ENCODE measurements around the gene MVB12B.

Gene MVB12B

GRCh38 chr9:126309427-126310189 is 17.0 kb upstream of the MVB12B start:
- H3K4me3 ChIP-seq (ENCODE audit: low read length): no peak overlapping the region

DNA sequence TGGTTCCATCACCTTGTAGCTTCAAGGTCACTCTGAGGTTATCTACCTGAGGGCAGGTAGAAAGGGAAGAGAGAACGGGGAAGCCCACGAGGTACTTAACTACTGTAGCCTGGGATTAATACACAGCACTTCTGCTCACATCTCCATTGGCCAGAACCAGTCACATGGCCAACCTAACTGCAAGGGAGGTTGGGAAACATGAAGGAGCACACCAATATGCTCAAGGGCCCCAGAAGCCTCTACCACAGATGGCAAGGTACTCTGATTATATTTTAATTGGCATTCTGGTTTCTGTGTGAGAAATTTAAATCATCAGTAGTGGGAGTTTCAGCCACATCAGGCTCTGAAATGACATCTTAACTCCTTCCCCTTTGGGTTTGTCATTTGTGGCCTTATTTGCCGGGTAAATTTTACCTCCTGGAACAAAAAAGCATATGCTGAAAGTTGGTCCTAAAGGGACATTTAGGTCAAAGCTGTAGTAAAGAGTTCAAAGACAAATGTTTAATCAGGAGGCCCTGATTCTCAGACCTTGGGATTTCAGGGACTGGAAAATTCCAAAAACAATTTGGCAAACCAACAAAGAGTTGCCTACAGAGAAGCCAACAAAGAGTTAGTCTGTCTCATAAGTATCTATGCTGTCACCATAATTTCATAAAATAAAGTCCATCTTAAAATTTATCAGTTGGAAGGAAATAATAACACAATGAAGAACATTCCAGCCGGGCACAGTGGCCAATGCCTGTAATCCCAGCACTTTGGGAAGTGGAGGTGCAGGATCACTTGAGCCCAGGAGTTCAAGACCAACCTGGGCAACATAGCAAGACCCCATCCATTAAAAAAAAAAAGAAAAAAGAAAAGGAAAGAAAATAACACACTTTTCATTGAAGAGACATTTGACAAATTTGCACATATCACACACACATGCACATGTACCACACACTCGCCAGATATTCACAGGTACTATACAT is 13.8 kb upstream of the MVB12B start:
- no peaks in the 10 kb centered on the region for H3K36me3 ChIP-seq (replicated peaks; ENCODE audit: low read depth, low read length)
- no peak overlapping the region for H2AFZ ChIP-seq (ENCODE audit: low read depth, low read length)
- H4K20me1 ChIP-seq (ENCODE audit: insufficient read depth, low read length): no peaks in the 10 kb centered on the region
- no peak overlapping the region; the same call in 1 of the 2 replicates for H3K4me2 ChIP-seq (ENCODE audit: low read length)
- H3K4me3 ChIP-seq (ENCODE audit: low read length): no peak overlapping the region
- peaks cover 7% of the 10 kb centered on the region; the same call in 1 of the 2 replicates for H3K4me1 ChIP-seq (ENCODE audit: low read length)
- TF ChIP-seq, protein P1, sequence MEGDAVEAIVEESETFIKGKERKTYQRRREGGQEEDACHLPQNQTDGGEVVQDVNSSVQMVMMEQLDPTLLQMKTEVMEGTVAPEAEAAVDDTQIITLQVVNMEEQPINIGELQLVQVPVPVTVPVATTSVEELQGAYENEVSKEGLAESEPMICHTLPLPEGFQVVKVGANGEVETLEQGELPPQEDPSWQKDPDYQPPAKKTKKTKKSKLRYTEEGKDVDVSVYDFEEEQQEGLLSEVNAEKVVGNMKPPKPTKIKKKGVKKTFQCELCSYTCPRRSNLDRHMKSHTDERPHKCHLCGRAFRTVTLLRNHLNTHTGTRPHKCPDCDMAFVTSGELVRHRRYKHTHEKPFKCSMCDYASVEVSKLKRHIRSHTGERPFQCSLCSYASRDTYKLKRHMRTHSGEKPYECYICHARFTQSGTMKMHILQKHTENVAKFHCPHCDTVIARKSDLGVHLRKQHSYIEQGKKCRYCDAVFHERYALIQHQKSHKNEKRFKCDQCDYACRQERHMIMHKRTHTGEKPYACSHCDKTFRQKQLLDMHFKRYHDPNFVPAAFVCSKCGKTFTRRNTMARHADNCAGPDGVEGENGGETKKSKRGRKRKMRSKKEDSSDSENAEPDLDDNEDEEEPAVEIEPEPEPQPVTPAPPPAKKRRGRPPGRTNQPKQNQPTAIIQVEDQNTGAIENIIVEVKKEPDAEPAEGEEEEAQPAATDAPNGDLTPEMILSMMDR (IDR thresholded peaks at IDR 0.05; ENCODE audit: low read depth, low read length): no peak
- TF ChIP-seq EZH2phosphoT487 (IDR thresholded peaks at IDR 0.05; ENCODE audit: low read depth): no peak
- no peak overlapping the region for H3K9ac ChIP-seq (ENCODE audit: low read length)
- H3K79me2 ChIP-seq (ENCODE audit: low read length): no peaks in the 10 kb centered on the region
- H3K27me3 ChIP-seq (ENCODE audit: low read depth, low read length): peaks cover 25% of the 10 kb centered on the region
- H3K27ac ChIP-seq (ENCODE audit: low read length): no peak overlapping the region
- no peaks in the 10 kb centered on the region for H3K9me3 ChIP-seq (ENCODE audit: insufficient read depth, low read length)

More at GRCh38 chr9:126309427-126310189, 17.0 kb upstream of the MVB12B start:
- Histone ChIP-seq H4K20me1 (ENCODE audit: insufficient read depth, low read length) (no peaks in the 10 kb centered on the region), H3K9me3 (ENCODE audit: insufficient read depth, low read length) (no peaks in the 10 kb centered on the region), H3K36me3 (replicated peaks; ENCODE audit: low read depth, low read length) (no peaks in the 10 kb centered on the region), H3K4me1 (ENCODE audit: low read length) (peaks cover 7% of the 10 kb centered on the region; the same call in 1 of the 2 replicates), H3K27me3 (ENCODE audit: low read depth, low read length) (peaks cover 19% of the 10 kb centered on the region), H3K4me2 (ENCODE audit: low read length) (no peak overlapping the region), H3K9ac (ENCODE audit: low read length) (no peak overlapping the region), H3K27ac (ENCODE audit: low read length) (no peak overlapping the region), H3K79me2 (ENCODE audit: low read length) (no peaks in the 10 kb centered on the region), H2AFZ (ENCODE audit: low read depth, low read length) (no peak overlapping the region)
- no peak for TF ChIP-seq EZH2phosphoT487 (IDR thresholded peaks at IDR 0.05; ENCODE audit: low read depth)
- TF ChIP-seq, protein P1 (IDR thresholded peaks at IDR 0.05; ENCODE audit: low read depth, low read length): no peak

GRCh38 chr9:126316085-126316655 is 10.5 kb upstream of the MVB12B start:
- Histone ChIP-seq H3K4me1 (ENCODE audit: low read length) (peaks cover 7% of the 10 kb centered on the region; the same call in 1 of the 2 replicates), H3K9me3 (ENCODE audit: insufficient read depth, low read length) (no peaks in the 10 kb centered on the region), H3K27me3 (ENCODE audit: low read depth, low read length) (peaks cover 31% of the 10 kb centered on the region), H3K4me3 (ENCODE audit: low read length) (no peak overlapping the region), H2AFZ (ENCODE audit: low read depth, low read length) (no peak overlapping the region), H4K20me1 (ENCODE audit: insufficient read depth, low read length) (no peaks in the 10 kb centered on the region), H3K79me2 (ENCODE audit: low read length) (no peaks in the 10 kb centered on the region), H3K36me3 (replicated peaks; ENCODE audit: low read depth, low read length) (no peaks in the 10 kb centered on the region), H3K27ac (ENCODE audit: low read length) (no peak overlapping the region), H3K9ac (ENCODE audit: low read length) (no peak overlapping the region), H3K4me2 (ENCODE audit: low read length) (no peak overlapping the region)
- no peak for TF ChIP-seq EZH2phosphoT487 (IDR thresholded peaks at IDR 0.05; ENCODE audit: low read depth)
- TF ChIP-seq, protein P1 (IDR thresholded peaks at IDR 0.05; ENCODE audit: low read depth, low read length): no peak

All from OCI-LY3 (cell line).